Lung (tissue), 12 donors: ENCODE data around the gene MLF1. TPM values are rescaled to one million over a fixed set of nuclear protein-coding genes. Genes with fewer than 3 reads are reported as not detected.

ENCODE experiments used
- ATAC-seq: fragments of 200-7000 bp; cut with Tn5 transposase; one replicate; pipeline ENCODE4 v1.9.1; 2020; ENCODE audit warnings: moderate number of reproducible peaks; ENCODE audit not compliant: insufficient read depth, low FRiP score
- DNase-seq, 3 donors: peaks; one replicate each; pipeline ENCODE4 v3.0.0-alpha.2; 2013 to 2017
- H3K27ac ChIP-seq, 2 donors: one replicate each; pipeline ENCODE4 v1.5.1; 2013; ENCODE audit warnings: mild to moderate bottlenecking in 2 of 2, moderate library complexity in 2 of 2, control low read depth in 1 of 2, inconsistent platforms in 1 of 2, low read depth in 1 of 2, low read length in 1 of 2
- H3K27me3 ChIP-seq, 3 donors: one replicate each; pipeline ENCODE4 v1.5.1; 2013; ENCODE audit warnings: low read length in 2 of 3; ENCODE audit not compliant: control insufficient read depth in 3 of 3, insufficient read depth in 3 of 3
- H3K36me3 ChIP-seq, 4 donors: one replicate each; pipeline ENCODE4 v1.5.1; 2013; ENCODE audit warnings: low read length in 4 of 4, mild to moderate bottlenecking in 1 of 4, moderate library complexity in 1 of 4; ENCODE audit not compliant: control insufficient read depth in 4 of 4, insufficient read depth in 4 of 4
- H3K4me1 ChIP-seq, 5 donors: one replicate each; pipeline ENCODE4 v1.5.1; 2013; ENCODE audit warnings: low read length in 5 of 5, mild to moderate bottlenecking in 2 of 5, moderate library complexity in 1 of 5; ENCODE audit not compliant: control insufficient read depth in 5 of 5, insufficient read depth in 5 of 5
- H3K4me3 ChIP-seq: one replicate; pipeline ENCODE4 v1.5.1; 2013; ENCODE audit warnings: mild to moderate bottlenecking, control low read depth, moderate library complexity
- H3K9ac ChIP-seq, 2 donors: one replicate each; pipeline ENCODE4 v1.5.1; 2013; ENCODE audit warnings: low read length in 2 of 2, control low read depth in 1 of 2; ENCODE audit not compliant: insufficient read depth in 1 of 2
- H3K9me3 ChIP-seq, 4 donors: one replicate each; pipeline ENCODE4 v1.5.1; 2013; ENCODE audit warnings: low read length in 3 of 4, mild to moderate bottlenecking in 1 of 4, moderate library complexity in 1 of 4; ENCODE audit not compliant: control insufficient read depth in 4 of 4, insufficient read depth in 3 of 4
- CTCF ChIP-seq: IDR thresholded peaks from 2 replicates; pipeline ENCODE4 v1.5.1; 2012; ENCODE audit warnings: mild to moderate bottlenecking; ENCODE audit errors: control extremely low read depth, extremely low read depth
- WGBS, 2 donors: extraction: QIAGEN DNeasy Blood & Tissue Kit; methylation state at CpG; one replicate each; pipeline ENCODE4 v1.1.7; 2013; 5-methylcytosine and 5-hydroxymethylcytosine counted together
- polyA plus RNA-seq, 2 donors: library from polyadenylated mRNA; stranded (reverse); fragments of 200-250 nt; gene quantifications; one replicate each; pipeline ENCODE4 v1.2.1, GENCODE V29; 2013
- total RNA-seq, 2 donors: library from RNA; depleted of rRNA in 1 of 2; stranded (reverse); fragments of >200 nt in 1 of 2; gene quantifications; one replicate each; pipeline ENCODE4 v1.2.1, GENCODE V29; 2014 to 2021
- donor health status: control.
- donor health status: control.
- donor health status: Bipolar disorder and iron deficiency.
- donor health status: healthy.
- donor health status: DM: yes; HTN: yes; CAD: no.

Gene MLF1
- total and polyA plus RNA-seq, 4 donors = 12.7 to 35.3 (median 26.0) TPM

GRCh38 chr3:158640646-158641045 is 69.7 kb downstream of the MLF1 start:
- no peak overlapping the region for H3K27ac ChIP-seq
- H3K4me1 ChIP-seq = peaks cover 0 to 9% (median 3%) of the 10 kb centered on the region in 5 donors
- DNase-seq = no peak
- H3K4me3 ChIP-seq = no peak overlapping the region
- 85 to 90% methylated on average over 7 of the region's 7 CpGs for WGBS, 2 donors
- H3K9me3 ChIP-seq = no peaks in the 10 kb centered on the region
- H3K9ac ChIP-seq = no peak overlapping the region
- no peaks in the 10 kb centered on the region for H3K27me3 ChIP-seq
- no peak for TF ChIP-seq CTCF
- ATAC-seq = no peak
- H3K36me3 ChIP-seq = peaks cover 0 to 4% (median 0%) of the 10 kb centered on the region in 4 donors

- H3K27ac ChIP-seq = peak overlapping the region in 1 of 2 donors; percentile 26
- no peaks in the 10 kb centered on the region for H3K9me3 ChIP-seq
- WGBS, 2 donors = 75 to 89% methylated on average over 7 of the region's 7 CpGs
- DNase-seq (no peak), ATAC-seq (no peak)
- H3K36me3 ChIP-seq = peaks cover 0 to 5% (median 3%) of the 10 kb centered on the region in 4 donors
- TF ChIP-seq CTCF = no peak
- no peak overlapping the region for H3K9ac ChIP-seq
- peaks cover 0 to 14% (median 9%) of the 10 kb centered on the region in 5 donors for H3K4me1 ChIP-seq
- no peaks in the 10 kb centered on the region for H3K27me3 ChIP-seq
- no peak overlapping the region for H3K4me3 ChIP-seq
Measured at GRCh38 chr3:158642005-158642404, 71.0 kb downstream of the MLF1 start.

- ATAC-seq = peak; percentile 25
- Histone ChIP-seq H3K4me3 (no peak overlapping the region), H3K4me1 (peaks cover 0 to 14% (median 9%) of the 10 kb centered on the region in 5 donors), H3K9ac (no peak overlapping the region), H3K9me3 (no peaks in the 10 kb centered on the region), H3K27me3 (no peaks in the 10 kb centered on the region), H3K36me3 (peaks cover 0 to 5% (median 3%) of the 10 kb centered on the region in 4 donors), H3K27ac (peak overlapping the region in 1 of 2 donors; percentile 64)
- 67 to 87% methylated on average over 6 of the region's 6 CpGs for WGBS, 2 donors
- no peak for DNase-seq
- no peak for TF ChIP-seq CTCF
Measured at GRCh38 chr3:158642474-158643210, 71.6 kb downstream of the MLF1 start.
